Stimulated activated CD4-positive, alpha-beta T cell treated with anti-CD3 and anti-CD28 coated beads, Interleukin-4, amount 100 ng/mL, for 4 hours (primary cell): ENCODE measurements around the gene ERC2.
"Not testable (repeated sequence)": the region's sequence is repeated elsewhere in the genome, so short reads cannot be mapped to it uniquely, and the experiment has no call there.

ENCODE experiments used
- DNase-seq, 2 experiments: peaks; one replicate each; pipeline ENCODE4 v3.0.0-alpha.2; 2020

Gene ERC2

DNA sequence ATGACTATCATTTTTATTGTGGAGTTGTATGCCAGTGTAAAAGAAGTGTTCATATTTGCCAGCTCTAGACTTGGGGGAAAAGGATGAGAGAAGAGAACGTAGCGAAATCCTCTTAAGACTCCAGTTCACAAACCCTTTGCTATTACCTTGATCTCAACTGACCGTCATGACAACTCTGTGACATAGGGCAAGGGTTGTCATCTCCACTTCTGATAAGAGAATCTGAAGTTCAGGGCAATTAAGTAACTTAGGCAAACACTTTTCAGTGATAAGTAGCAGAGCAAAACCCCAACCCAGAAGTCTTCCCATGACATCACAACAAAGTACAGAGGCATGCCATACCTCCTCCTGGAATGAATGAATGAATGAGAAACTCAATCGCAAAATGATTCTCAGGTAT is 940.9 kb downstream of the ERC2 start:
- DNase-seq: no peak

DNA sequence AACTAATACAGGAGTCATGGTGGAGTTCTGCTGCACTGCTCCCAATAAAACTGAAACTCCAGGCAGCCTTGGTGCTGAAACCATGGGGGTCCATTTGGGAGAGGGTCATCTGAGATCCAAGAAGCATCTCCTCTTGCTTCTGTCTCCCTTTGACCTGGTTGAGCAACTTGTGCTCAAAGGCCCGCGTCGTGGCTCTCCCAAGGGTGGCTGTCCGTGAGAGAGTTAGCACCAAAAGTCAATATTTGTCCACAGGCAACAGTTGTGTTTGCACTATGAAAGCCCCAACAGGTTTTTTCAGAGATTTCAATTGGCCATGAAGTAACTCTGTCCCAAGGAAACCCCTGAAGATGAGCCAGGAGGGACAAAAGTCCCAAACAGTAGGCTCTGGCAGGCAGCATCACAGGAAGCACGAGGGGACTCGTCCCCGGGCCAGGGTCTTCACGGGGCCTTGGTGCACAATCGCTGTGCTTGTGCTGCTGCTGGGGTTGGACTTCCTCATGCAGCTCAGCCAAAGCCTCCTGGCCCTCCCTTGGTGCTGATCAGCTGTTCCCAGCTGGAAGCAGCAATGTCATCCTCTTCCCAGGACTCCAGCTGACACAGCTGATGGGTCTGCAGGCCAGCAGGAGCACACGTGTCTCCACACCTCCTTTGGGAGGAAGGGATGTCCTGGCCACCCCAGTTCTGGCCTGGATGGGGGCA is 941.8 kb downstream of the ERC2 start:
- no peak for DNase-seq

DNA sequence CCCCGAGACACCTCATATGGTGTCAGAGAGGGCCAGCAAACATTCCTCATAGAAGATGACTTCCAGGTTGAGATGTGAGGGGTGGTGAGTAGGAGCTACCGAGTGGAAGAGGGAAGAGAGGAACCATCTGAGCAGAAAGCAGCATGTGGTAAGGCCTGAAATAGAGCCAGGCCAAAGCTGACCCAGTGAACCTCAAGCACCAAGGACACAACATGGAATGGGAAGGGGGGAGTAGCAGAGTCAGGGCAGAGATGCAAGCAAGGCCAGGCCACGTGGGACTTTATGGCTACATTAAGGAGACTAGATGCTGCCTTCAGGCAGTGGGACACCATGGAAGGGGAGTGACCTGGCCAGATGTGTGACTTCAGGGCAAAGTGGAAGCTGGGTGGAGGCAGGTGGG is 942.8 kb downstream of the ERC2 start:
- no peak for DNase-seq

DNA sequence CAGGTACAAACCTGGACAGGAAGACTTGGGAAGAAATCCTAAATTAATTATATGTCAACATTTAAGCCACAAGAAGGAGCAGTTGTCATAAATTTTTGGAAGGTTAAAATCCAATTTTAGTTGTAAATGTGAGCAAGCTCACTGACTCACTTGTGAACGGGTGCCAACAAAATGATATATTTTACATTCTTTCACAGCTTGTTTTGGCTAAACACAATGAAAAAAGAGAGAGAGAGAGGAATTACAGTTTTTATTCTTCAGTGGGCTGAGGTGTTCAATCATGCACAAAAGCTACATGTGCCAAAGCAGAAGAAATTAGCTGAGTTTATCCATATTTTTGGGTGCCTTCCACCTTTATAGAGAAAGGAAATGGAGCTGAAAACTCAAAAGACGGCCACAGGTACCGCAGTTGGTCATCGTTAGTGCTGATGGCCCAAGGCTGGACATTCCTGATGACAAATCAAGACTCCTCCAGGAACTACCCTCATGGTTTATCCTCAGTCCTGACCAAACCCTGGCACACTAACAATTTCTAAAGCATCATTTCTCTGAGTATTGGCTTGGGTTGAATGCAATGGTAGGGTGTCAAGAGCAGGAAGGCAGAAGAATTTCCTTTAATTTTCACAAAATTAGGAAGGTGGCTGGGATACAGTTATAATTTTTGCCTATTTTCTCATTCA is 943.6 kb downstream of the ERC2 start:
- no peak for DNase-seq

DNA sequence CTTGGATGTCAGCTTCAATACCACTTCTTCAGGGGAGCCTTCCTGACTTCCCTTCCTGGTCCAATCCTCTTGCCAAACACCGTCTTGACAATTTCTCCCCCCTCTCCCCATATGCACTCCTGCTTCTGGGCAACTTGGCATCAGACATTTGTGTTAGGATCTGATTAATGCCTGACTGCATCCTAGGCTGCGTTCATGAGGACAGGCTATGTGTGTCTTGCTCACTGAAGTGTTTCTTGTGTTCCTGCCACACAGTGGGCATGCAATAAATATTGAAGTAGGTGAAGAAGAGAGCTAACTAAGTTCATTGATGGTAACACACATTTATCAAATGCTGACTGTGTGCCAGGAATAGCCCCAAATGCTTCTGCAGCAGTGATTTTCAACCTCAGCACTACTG is 944.8 kb downstream of the ERC2 start:
- DNase-seq: no peak

DNA sequence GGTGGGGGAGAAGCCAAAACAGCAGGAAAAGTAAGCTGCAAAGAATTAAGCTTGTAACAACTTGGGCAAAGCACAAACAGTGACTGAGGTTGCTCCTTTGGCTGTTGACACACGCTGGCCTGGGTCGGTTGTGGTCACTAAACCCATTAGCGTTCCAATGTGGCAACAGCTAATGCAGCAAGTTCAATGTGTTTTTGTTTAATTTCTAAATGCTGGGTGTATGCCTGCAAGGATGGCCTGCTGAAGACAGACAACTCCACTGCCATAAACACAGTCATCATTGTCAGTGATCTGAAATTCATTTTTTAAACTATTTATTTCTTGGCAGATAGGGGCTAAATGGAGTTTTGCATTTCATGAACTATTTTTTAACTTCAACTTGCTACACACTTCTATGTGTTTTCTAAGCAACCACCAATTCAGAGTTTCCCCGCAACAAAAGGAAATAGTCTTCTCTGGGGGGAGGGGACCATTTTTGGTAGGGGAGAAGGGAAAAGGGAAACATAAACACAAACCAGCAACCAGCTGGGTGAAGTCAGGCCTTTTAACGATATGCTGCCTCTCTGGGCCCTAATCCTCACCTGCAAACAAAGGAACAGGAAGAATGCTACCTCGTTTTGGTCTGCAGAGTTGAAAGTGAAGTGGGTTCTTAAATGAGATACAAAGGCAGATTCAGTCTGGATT is 946.4 kb downstream of the ERC2 start:
- no peak for DNase-seq

DNA sequence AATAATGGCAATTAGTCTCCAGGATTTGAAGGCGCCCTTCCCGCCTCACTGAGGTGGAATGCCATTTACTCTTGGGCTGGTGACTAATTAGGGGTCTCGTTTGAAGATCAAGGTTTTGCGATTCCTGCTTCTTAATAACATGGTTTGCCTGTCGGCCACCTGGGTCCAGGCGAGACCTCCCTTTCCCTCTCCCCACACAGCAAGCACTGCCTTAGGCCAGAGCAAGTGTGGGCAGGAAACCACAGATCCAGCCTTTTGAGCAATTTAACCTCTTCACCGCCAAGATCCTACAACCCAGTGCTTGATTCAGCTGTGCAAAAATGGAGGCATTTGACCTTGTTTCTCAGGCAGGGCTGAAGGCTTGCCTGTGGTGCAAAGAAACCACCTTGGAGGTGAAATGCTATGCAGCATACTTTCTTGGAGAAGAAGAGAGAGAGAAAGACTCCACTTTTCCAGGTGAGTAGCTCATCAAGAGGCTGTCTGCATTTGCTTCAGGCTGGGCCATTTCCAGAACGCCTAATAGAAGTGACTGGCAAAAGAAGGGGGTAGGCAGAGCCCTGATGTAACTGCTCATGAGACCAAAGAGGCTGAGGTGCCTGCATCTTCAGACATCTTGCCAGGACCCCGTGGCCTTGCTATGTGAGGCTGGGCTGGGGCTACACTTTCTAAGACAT is 947.1 kb downstream of the ERC2 start:
- no peak for DNase-seq

DNA sequence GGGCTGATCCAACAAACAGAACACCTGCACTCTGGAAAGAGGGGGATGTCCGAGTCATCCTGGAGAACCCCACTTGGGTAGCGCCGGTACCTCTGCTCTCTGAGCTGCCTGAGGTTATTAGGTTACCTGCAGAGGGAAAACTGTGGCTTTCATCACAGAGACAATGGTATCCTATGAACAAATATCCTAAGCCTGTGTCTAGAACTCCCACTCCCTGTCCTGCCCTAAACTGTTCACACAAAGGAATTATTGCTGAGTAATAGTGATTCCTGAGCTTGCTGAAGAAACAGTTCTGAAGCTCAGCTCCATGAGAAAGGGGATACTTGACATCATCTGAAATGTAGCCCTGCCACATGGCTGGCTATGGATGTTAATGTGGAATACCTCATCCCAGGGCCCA is 949.2 kb downstream of the ERC2 start:
- DNase-seq: no peak

DNA sequence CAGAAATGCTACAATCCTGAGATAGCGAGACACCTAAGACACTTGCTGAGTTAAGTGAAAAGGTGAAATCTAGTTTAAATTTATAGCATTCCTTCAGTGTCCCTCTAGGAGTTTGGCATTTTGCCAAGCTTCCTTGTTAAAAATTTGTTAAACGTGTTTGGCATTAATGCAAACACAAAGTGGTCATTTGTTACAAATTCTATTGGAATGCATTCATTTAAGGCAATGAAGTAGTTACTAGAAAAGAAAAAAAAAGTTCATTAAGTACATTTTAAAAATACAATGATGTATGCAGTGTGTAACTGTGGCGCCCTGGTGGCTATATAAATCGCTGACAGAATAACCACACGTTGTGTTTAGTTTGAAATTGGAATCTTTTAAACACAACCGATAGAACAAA is 949.8 kb downstream of the ERC2 start:
- no peak for DNase-seq

DNA sequence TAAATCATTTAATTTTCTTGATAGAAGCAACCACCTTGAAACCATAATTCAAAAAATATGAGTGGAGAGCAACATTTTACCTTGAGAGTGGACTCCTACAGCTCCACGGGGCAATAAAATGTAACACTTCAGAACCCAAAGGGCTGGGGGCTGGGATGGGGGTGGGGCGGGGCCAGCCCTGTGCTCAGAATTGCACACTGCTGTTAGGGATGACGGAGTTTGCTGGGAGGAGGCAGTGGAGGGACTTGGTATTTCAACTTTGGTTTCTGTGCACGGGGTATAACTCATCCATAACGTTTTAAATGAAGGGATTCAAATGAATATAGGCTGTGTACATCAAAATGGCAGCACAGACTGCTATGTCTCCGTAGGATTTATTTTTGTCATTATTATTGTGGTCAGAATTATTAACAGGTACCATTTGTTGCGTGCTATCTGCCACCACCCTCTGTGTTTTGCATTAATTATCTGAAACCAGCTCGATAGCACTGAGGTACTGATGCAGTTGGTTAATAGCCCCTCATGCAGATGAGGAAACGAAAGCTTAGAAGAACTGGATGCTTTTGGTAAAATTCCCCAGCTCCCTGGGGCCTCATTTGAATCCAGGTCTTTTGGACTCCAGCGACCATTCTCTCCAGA is 951.8 kb downstream of the ERC2 start:
- no peak for DNase-seq

DNA sequence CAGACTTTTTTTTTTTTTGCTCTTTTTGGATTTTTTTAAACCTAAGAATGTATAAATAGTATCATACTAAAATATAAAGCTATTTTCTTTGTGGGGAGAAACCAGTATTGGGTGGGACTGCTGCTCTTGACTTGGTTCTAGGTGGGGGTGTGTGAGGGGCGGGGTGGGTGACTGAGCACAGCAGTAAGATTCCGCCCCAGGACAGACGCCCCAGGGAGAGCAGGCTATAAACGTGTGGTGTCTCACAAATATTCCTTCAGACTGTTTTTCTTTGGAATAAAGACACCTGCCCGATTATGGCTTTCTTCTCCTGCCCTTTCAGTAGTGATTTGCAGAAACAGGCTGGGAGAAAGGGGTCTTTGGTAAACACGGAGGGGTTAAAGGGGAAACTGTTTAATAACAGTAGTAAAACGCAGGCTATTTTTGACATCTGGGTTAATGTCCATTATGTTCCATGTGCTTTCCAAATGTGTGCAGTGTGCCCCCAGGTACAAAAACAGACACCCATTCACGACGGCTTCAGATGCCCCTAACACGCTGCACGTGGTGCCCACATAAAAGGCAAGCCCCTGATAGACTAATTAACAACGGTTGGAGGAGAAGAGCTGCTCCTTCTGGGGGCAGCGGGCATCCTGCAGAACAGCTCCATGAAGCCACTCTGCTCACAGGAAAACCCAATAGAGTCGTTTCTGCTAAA is 952.6 kb downstream of the ERC2 start:
- DNase-seq: no peak

DNA sequence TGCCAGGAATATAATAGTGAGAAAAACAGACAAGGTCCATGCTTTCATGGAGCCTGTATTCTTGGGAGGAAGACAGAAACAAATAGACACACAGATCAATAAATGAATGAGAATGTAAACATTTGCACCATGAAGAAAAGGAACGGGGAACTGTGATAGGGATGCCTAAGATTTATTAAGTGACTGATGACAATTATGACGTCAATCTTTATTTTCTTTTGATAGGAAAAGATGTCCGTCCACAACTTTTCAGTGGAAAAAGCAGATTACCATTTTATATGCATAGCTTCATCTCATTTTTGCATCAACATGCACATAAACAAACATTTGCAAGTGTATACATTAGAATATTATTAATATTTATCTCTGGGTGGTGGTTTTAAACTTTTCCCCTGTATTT is 953.3 kb downstream of the ERC2 start:
- no peak for DNase-seq

DNA sequence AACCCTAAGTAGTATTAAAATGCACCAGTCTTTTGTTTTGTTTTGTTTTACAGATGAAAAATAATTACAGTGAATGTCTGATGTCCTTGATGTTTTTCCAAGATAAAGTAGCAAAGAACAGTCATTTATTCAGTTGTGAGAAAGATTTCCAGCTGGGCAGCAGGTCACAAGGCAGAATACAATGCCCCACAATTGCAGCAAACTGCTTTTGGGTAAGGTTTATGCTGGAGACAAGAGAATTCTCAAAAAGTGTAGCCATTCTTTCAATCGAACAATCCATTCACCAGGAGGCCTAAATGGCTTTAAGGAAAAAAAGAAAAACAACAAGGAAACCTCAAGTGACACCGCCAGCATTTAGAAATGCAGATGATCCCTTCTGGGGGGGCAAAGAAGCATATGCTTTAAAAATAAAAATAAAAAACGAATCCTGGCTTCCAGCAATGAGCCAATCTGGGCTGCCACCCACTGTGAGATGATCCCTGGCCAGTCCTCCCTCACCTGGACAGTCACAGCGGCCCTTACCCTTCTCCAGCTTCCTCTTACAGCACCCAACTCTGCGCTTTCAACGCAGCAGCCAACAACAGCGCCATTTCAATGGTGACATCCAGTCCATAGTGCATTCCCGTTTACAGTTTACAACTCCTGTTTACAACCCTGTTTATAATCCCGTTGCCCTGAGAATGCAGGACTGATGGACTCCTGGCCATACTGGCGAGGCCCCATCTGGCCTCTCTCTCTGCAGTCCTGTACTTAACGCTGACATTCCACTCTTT is 955.5 kb downstream of the ERC2 start:
- DNase-seq: no peak

DNA sequence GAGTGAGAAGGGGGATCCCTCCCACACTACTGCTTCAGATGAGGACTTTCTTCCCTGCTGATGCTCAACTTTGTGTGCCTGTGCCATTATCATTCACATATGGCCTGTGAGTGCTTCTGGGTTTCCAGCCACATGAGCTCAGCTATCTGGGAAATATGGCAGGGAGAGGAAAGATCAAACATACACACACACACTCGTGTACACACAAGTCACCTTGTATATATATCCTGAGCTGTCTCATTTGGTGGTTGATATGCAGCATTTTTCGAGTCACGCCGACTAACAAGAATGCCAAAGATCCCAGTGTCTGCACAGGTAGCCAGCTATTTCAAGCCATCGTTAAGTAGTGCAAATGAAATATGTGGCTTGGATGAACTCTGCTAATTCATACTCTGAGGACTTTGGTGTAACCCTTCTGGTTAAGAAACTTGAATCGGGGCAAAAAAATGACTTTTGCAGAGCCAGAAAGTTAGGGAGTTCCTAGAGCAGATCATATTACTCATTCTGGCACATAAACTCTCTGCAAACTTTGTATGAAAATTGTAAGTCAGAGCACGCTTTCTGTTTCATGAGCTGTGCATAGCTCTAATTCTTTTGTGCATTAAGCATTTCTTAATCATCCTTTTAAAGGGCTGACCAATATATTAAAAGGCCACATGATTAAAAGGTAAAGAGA is 956.2 kb downstream of the ERC2 start:
- no peak for DNase-seq

DNA sequence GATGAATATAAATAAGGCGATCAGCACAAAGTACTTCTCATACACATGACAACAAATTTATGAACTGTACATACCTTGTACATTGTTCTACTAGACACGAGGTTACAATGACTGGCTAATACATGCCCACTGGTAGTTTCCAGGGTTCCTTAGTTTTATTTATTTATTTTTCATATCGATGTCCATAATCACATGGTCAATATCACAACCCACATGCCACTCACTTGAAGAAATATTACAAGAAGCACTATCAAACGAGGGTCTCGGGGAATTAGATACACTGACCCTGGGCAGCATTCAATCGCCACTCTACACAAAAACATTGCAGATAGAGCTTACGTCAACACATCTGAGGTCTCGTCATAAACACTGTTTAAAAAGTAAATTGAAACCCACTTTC is 959.9 kb downstream of the ERC2 start:
- no peak for DNase-seq

DNA sequence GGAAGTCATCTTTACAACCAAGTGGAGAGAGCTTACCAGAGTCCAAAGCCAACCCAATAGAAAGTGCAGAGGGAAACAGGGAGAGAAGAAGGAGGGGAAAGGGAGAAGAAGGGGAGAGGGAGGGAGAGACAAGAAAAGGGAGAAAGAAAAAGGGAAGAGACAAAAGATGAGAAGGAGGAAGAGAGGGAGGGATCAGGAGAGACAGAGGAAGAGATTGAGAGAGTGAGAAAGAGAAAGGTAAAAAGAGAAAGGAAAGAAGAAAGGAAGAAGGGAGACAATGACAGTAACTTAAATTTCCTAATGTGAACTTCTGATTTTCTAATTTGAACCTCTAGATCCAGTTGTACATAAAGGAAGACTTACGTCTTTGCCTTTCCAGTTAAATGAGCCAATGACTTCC is 960.5 kb downstream of the ERC2 start:
- no peak for DNase-seq

DNA sequence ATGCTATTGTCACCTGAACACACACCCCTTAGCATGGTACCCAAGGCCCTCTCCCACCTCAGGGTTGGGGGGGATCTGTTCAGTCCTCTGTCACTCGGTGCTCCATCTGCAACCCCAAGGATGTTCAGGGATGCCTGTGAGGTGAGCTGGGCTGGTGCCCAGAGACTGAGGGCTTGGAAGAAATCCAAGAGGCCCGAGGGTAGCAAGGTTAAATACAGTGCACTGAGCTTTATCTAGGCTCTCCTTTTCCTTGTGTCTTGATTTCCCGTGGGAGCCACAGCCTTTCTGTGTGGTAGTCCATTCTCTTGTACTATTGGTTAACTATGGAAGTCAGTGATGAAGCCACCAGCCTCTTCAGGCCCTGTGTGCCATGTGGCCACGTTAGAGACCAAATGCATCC is 962.5 kb downstream of the ERC2 start:
- no peak for DNase-seq

DNA sequence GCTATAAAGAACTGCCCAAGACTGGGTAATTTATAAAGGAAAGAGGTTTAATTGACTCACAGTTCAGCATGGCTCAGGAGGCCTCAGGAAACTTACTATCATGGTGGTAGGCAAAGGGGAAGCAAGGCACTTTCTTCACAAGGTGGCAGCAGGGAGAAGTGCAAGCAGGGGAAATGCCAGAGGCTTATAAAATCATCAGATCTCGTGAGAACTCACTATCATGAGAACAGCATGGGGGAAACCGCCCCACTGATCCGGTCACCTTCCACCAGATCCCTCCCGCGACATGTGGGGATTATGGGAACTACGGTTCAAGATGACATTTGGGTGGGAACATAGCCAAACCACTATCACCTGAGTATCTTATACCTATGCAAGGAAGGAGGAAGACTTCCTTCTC is 963.2 kb downstream of the ERC2 start:
- not testable (repeated sequence) for DNase-seq

DNA sequence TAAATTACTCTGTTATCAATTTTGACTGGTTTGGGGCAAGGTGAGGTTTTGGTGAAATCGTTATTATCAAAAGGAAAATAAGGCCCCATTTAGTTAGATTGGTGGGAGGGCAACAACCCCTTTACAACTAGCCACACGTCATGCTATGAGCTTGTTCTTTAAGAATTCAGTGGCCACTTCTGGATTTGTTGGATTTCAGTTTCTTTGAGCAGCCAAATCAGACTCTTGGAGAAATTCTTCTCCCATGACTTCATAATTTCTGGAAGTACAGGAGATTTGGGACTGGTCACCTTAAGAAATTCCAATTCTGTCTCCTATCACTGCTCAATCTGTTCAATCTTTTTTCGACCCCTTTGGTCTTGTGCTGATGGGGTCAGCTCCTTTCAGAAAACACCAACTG is 966.4 kb downstream of the ERC2 start:
- no peak for DNase-seq

DNA sequence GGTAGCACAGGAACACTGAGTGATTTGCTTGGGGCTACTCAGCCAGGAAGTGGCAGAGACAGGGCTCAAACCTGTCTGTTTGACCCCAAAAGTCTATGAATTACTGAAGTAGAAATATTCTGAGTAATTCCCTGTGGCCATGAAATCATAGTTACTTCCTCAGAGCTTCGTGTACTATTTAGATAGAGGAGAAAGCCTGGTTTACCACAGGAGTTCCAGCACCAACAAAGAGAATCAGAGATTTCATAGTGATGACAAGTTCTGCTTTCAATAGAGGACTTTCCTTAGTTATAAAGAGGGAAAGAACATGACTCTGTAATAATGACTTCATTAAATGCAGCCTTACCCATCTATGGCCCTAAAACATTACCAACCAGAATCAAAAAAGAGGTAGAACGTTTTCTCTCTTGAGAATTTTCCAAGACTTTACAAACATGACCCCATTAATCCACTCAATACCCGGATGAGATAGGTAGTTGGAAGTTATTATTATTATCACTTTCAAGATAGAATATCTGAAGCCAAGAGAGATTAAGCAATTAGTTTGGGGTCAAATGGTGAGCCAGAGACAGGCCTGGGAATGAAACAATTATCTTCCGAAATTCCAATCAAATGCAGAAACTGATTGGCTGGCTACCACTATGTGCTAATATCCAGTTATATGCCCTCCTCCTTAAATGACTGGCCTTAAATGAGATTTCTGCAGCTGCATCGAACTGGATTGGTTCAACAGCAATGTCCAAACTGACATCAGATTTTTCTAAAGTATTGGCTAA is 967.5 kb downstream of the ERC2 start:
- no peak for DNase-seq
